Measurements from ENCODE around the gene RAP1GAP2.
"Not testable (repeated sequence)": the region's sequence is repeated elsewhere in the genome, so short reads cannot be mapped to it uniquely, and the experiment has no call there.

The RAP1GAP2 gene

DNA sequence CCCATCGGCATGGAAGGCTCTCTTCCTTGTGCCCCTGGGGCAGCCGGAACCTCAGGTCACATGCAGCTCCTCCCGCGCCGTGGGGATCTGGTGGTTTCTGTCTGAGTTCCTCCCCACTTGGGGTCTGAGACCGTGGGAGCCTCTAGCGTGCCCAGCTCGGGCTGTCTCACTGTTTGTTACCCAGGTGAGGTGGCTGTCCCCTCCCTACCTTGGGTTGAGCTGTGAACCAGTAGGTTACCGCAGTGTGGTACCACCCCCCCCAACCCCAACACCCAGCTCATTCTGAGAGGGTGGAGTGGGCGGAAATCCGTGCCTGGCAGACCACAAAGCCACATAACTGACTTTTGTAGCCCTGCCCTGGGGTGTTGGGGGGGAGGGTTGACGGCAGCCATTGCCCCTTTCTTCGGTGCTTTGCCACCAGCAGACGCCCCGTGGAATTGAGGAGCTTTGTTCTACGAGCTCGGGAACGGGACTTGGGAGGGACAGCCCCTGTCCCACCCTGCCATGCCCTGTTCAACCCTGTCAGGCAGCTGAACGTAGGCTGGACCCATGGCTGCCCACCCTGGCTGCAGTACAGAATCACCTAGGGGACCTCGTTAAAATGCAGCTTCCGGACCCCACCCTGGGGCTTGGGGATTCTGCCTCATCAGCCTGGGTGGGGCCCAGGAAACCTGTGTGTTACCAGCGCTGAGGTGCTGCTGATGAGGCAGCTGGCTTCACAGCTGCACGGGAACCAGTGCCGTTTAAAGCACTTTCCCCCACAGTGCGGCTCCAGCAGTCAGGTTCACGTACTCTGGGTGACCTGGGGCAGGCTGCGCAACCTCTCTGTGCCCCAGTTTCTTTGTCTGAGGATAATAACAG, 18.5 kb downstream of the RAP1GAP2 start:
- no peaks in the 10 kb centered on the region for H3K9me3 Mint-ChIP-seq
- H3K27me3 Mint-ChIP-seq (ENCODE audit: low read depth): peaks cover 18% of the 10 kb centered on the region
- DNase-seq (ENCODE audit: low spot score): peak; percentile 80
- peaks cover 20% of the 10 kb centered on the region for H3K36me3 Mint-ChIP-seq (ENCODE audit: low read depth)
- peaks cover 29% of the 10 kb centered on the region for H3K4me1 Mint-ChIP-seq (ENCODE audit: low read depth)
- H3K4me3 Mint-ChIP-seq: peak overlapping the region; percentile 82
- H3K27ac Mint-ChIP-seq: peak overlapping the region; percentile 94

- peak overlapping the region; percentile 76 for H3K27ac Mint-ChIP-seq
- no peak for DNase-seq (ENCODE audit: low spot score)
- no peaks in the 10 kb centered on the region for H3K9me3 Mint-ChIP-seq
- H3K4me3 Mint-ChIP-seq: peak overlapping the region; percentile 73
- peaks cover 18% of the 10 kb centered on the region for H3K27me3 Mint-ChIP-seq (ENCODE audit: low read depth)
- peaks cover 31% of the 10 kb centered on the region for H3K4me1 Mint-ChIP-seq (ENCODE audit: low read depth)
- H3K36me3 Mint-ChIP-seq (ENCODE audit: low read depth): peaks cover 22% of the 10 kb centered on the region
Observed at GRCh38 chr17:2815781-2816185, 19.5 kb downstream of the RAP1GAP2 start.

DNA sequence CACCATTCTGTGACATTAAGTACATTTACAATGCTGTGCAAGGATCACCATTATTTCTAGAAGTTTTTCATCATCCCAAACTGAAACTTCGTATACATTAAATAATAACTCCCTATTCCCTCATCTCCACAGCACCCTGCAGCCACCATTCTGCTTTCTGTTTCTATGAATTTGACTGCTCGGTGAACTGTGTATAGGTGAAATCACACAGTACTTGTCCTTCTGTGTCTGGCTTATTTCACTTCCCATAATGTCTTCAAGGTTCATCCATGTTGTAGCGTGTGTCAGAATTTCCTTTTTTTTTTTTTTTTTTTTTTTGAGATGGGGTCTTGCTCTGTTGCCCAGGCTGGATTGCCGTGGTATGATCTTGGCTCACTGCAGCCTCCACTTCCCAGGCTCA, 20.4 kb downstream of the RAP1GAP2 start:
- Mint-ChIP-seq H3K4me3 (no peak overlapping the region), H3K27me3 (ENCODE audit: low read depth) (peaks cover 18% of the 10 kb centered on the region), H3K36me3 (ENCODE audit: low read depth) (peaks cover 21% of the 10 kb centered on the region), H3K4me1 (ENCODE audit: low read depth) (peaks cover 30% of the 10 kb centered on the region), H3K9me3 (no peaks in the 10 kb centered on the region), H3K27ac (no peak overlapping the region)
- DNase-seq (ENCODE audit: low spot score): no peak

DNA sequence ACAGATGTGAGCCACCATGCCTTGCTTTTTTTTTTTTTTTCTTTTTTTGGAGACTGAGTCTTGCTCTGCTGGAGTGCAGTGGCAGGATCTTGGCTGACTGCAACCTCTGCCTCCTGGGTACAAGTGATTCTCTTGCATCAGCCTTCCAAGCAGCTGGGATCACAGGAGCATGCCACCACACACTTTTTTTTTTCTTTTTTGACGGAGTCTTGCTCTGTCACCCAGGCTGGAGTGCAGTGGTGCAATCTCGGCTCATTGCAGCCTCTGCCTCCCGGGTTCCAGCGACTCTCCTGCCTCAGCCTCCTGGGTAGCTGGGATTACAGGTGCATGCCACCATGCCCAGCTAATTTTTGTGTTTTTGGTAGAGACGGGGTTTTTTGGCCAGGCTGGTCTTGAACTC, 23.1 kb downstream of the RAP1GAP2 start:
- H3K9me3 Mint-ChIP-seq; H3K4me3 Mint-ChIP-seq; H3K27me3 Mint-ChIP-seq (ENCODE audit: low read depth); DNase-seq (ENCODE audit: low spot score); H3K27ac Mint-ChIP-seq: not testable (repeated sequence)
- Mint-ChIP-seq H3K4me1 (ENCODE audit: low read depth) (peaks cover 16% of the 10 kb centered on the region), H3K36me3 (ENCODE audit: low read depth) (peaks cover 11% of the 10 kb centered on the region)

GRCh38 chr17:2819921-2820501, 23.8 kb downstream of the RAP1GAP2 start:
- DNase-seq (ENCODE audit: low spot score): no peak
- peaks cover 5% of the 10 kb centered on the region for H3K27me3 Mint-ChIP-seq (ENCODE audit: low read depth)
- H3K4me3 Mint-ChIP-seq: no peak overlapping the region
- no peak overlapping the region for H3K27ac Mint-ChIP-seq
- peaks cover 18% of the 10 kb centered on the region for H3K4me1 Mint-ChIP-seq (ENCODE audit: low read depth)
- peaks cover 10% of the 10 kb centered on the region for H3K36me3 Mint-ChIP-seq (ENCODE audit: low read depth)
- no peaks in the 10 kb centered on the region for H3K9me3 Mint-ChIP-seq

- Mint-ChIP-seq H3K36me3 (ENCODE audit: low read depth) (peaks cover 19% of the 10 kb centered on the region), H3K27ac (no peak overlapping the region), H3K4me3 (no peak overlapping the region), H3K4me1 (ENCODE audit: low read depth) (peaks cover 23% of the 10 kb centered on the region), H3K27me3 (ENCODE audit: low read depth) (peaks cover 3% of the 10 kb centered on the region), H3K9me3 (no peaks in the 10 kb centered on the region)
- DNase-seq (ENCODE audit: low spot score): no peak
Observed at GRCh38 chr17:2821868-2822267, 25.6 kb downstream of the RAP1GAP2 start.

GRCh38 chr17:2822358-2822757, 26.1 kb downstream of the RAP1GAP2 start:
- Mint-ChIP-seq H3K36me3 (ENCODE audit: low read depth) (peaks cover 19% of the 10 kb centered on the region), H3K27me3 (ENCODE audit: low read depth) (peaks cover 5% of the 10 kb centered on the region), H3K4me1 (ENCODE audit: low read depth) (peaks cover 23% of the 10 kb centered on the region), H3K4me3 (no peak overlapping the region), H3K27ac (no peak overlapping the region), H3K9me3 (no peaks in the 10 kb centered on the region)
- DNase-seq (ENCODE audit: low spot score): no peak

DNA sequence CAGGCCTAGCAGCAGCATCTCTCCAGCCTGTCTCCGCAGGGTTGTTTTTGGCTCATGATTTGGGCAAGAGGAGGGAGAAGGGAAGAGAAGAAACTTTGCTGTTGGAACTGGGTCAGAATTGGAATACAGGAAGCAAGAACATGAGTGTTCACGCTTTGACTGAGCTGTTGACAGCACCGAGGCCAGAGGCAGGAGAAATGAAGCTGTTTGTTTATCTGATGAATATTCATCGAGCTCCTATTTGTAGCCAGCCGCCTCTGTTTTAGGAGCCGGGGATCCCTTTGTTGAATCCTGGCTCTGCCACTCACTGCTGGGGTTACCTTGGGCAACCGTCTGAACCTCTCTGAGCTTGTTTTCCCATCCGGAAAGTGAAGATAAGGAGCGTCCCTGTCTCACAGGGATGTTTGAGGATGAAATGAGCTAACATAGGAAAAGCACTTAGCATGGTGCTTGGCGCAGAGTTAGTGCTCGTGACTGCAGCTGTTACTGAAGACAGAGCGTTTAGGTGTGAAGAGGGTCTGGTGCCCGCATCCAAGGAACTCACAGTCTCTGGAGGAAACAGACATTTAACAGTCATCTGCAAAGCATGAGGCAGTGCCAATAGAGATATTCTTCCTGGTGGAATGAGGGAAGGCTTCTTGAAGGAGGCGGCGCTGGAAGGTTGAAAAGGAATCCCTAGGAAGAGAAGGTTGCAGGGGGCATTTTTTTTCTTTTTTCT, 29.2 kb downstream of the RAP1GAP2 start:
- Mint-ChIP-seq H3K4me3 (no peak overlapping the region), H3K27me3 (ENCODE audit: low read depth) (peaks cover 4% of the 10 kb centered on the region), H3K27ac (no peak overlapping the region), H3K36me3 (ENCODE audit: low read depth) (peaks cover 20% of the 10 kb centered on the region), H3K4me1 (ENCODE audit: low read depth) (peaks cover 35% of the 10 kb centered on the region), H3K9me3 (no peaks in the 10 kb centered on the region)
- DNase-seq (ENCODE audit: low spot score): no peak

DNA sequence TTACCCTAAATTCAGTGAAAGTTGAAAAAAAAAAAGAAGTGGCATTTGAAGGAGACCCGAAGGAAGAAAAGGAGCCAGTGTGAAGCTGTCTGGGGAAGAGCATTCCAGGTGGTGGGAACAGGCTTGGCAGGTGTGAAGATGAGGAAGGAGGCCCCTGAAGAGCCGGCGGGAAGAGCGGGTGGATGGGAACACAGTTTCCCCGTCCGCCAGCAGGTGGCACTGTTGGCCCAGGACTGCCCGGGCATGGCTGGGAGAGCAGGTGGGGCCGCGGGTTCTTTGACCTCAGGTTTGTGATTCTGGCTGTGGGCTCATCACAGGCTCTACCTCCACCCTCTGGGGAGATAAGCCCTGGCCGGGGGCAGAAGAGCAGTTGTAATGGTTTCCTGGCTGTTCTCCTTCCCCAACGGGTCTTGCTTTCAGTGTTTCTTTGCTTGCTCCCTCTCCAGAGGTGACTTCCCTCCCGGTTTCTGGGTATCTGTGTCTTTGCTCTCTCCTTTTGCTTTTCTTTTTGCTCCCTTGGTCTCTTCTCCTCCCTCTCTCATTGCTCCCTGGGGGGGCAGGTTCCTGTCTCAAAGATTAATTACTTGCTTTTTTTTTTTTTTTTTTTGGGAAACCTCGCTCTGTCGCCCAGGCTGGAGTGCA, 32.3 kb downstream of the RAP1GAP2 start:
- H3K27me3 Mint-ChIP-seq (ENCODE audit: low read depth): peaks cover 4% of the 10 kb centered on the region
- no peak overlapping the region for H3K27ac Mint-ChIP-seq
- peak overlapping the region; percentile 42 for H3K4me3 Mint-ChIP-seq
- peaks cover 29% of the 10 kb centered on the region for H3K4me1 Mint-ChIP-seq (ENCODE audit: low read depth)
- peaks cover 18% of the 10 kb centered on the region for H3K36me3 Mint-ChIP-seq (ENCODE audit: low read depth)
- DNase-seq (ENCODE audit: low spot score): peak; percentile 64
- no peaks in the 10 kb centered on the region for H3K9me3 Mint-ChIP-seq

GRCh38 chr17:2830678-2831077, 34.4 kb downstream of the RAP1GAP2 start:
- H3K36me3 Mint-ChIP-seq (ENCODE audit: low read depth): peaks cover 10% of the 10 kb centered on the region
- peaks cover 24% of the 10 kb centered on the region for H3K4me1 Mint-ChIP-seq (ENCODE audit: low read depth)
- H3K4me3 Mint-ChIP-seq: no peak overlapping the region
- no peak for DNase-seq (ENCODE audit: low spot score)
- H3K27me3 Mint-ChIP-seq (ENCODE audit: low read depth): peaks cover 6% of the 10 kb centered on the region
- H3K27ac Mint-ChIP-seq: no peak overlapping the region
- H3K9me3 Mint-ChIP-seq: no peaks in the 10 kb centered on the region

DNA sequence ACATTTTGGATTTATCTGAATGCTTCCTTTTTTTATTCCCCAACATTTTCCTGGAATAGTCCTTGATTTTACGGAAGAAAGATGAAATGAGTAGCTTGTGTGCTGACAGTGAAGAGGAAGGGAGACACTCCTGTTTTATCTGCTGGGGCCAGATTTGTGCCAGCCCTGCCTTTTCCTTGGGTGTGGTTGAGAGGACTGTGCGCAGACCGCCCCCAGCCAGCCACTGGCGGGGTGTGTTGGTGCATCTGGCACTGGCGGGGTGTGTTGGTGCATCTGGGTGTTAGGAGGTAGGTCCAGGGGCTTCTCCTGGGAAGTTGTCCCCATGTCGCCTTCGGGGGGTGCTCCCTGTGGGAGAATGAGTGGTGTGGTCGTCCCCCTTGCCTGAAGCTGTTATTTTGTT, 39.5 kb downstream of the RAP1GAP2 start:
- peaks cover 15% of the 10 kb centered on the region for H3K36me3 Mint-ChIP-seq (ENCODE audit: low read depth)
- H3K9me3 Mint-ChIP-seq: no peaks in the 10 kb centered on the region
- peaks cover 5% of the 10 kb centered on the region for H3K27me3 Mint-ChIP-seq (ENCODE audit: low read depth)
- H3K4me3 Mint-ChIP-seq: no peak overlapping the region
- no peak overlapping the region for H3K27ac Mint-ChIP-seq
- no peak for DNase-seq (ENCODE audit: low spot score)
- peaks cover 14% of the 10 kb centered on the region for H3K4me1 Mint-ChIP-seq (ENCODE audit: low read depth)

- H3K36me3 Mint-ChIP-seq (ENCODE audit: low read depth): peaks cover 13% of the 10 kb centered on the region
- no peaks in the 10 kb centered on the region for H3K9me3 Mint-ChIP-seq
- peaks cover 14% of the 10 kb centered on the region for H3K4me1 Mint-ChIP-seq (ENCODE audit: low read depth)
- H3K27ac Mint-ChIP-seq: no peak overlapping the region
- peaks cover 5% of the 10 kb centered on the region for H3K27me3 Mint-ChIP-seq (ENCODE audit: low read depth)
- DNase-seq (ENCODE audit: low spot score): peak; percentile 40
- H3K4me3 Mint-ChIP-seq: no peak overlapping the region
Observed at GRCh38 chr17:2837147-2837561, 40.9 kb downstream of the RAP1GAP2 start.

- H3K36me3 Mint-ChIP-seq (ENCODE audit: low read depth): peaks cover 13% of the 10 kb centered on the region
- H3K4me3 Mint-ChIP-seq: no peak overlapping the region
- peaks cover 7% of the 10 kb centered on the region for H3K4me1 Mint-ChIP-seq (ENCODE audit: low read depth)
- H3K9me3 Mint-ChIP-seq: no peaks in the 10 kb centered on the region
- no peaks in the 10 kb centered on the region for H3K27me3 Mint-ChIP-seq (ENCODE audit: low read depth)
- DNase-seq (ENCODE audit: low spot score): no peak
- no peak overlapping the region for H3K27ac Mint-ChIP-seq
Observed at GRCh38 chr17:2841606-2842005, 45.4 kb downstream of the RAP1GAP2 start.

- DNase-seq (ENCODE audit: low spot score): no peak
- peaks cover 1% of the 10 kb centered on the region for H3K4me1 Mint-ChIP-seq (ENCODE audit: low read depth)
- H3K9me3 Mint-ChIP-seq: no peaks in the 10 kb centered on the region
- H3K36me3 Mint-ChIP-seq (ENCODE audit: low read depth): peaks cover 7% of the 10 kb centered on the region
- no peak overlapping the region for H3K4me3 Mint-ChIP-seq
- H3K27me3 Mint-ChIP-seq (ENCODE audit: low read depth): no peaks in the 10 kb centered on the region
- H3K27ac Mint-ChIP-seq: no peak overlapping the region
Observed at GRCh38 chr17:2842464-2842863, 46.2 kb downstream of the RAP1GAP2 start.

All from T-helper 2 cell treated with Interferon-gamma antibody and Interleukin-4, amounts not matched to agents 5 μg/mL and 100 μg/mL, for 36 hours (primary cell).